GM21390 (cell line): Measurements from ENCODE around the gene CHN2.

Source experiments
- ATAC-seq: cut with Tn5 transposase; IDR thresholded peaks from one replicate; pipeline ENCODE4 v1.9.1; 2021; ENCODE audit not compliant: unreplicated experiment

Gene CHN2

GRCh38 chr7:29421010-29421956 lies 226.7 kb downstream of the CHN2 start:
- no peak for ATAC-seq

GRCh38 chr7:29422829-29423228 lies 228.3 kb downstream of the CHN2 start:
- no peak for ATAC-seq

GRCh38 chr7:29424295-29424983 lies 229.9 kb downstream of the CHN2 start:
- peak; percentile 60 for ATAC-seq

GRCh38 chr7:29424984-29425309 lies 230.4 kb downstream of the CHN2 start:
- ATAC-seq: no peak

GRCh38 chr7:29426587-29426986 lies 232.0 kb downstream of the CHN2 start:
- no peak for ATAC-seq

GRCh38 chr7:29429401-29429800 lies 234.8 kb downstream of the CHN2 start:
- ATAC-seq: no peak

- ATAC-seq: no peak
Observed at GRCh38 chr7:29430279-29430949, 235.8 kb downstream of the CHN2 start.

GRCh38 chr7:29431686-29432085 lies 237.1 kb downstream of the CHN2 start:
- no peak for ATAC-seq

GRCh38 chr7:29432721-29433120 lies 238.1 kb downstream of the CHN2 start:
- no peak for ATAC-seq

- no peak for ATAC-seq
Observed at GRCh38 chr7:29434380-29434768, 239.8 kb downstream of the CHN2 start.

GRCh38 chr7:29435167-29435566 lies 240.6 kb downstream of the CHN2 start:
- peak; percentile 68 for ATAC-seq

- ATAC-seq: no peak
Observed at GRCh38 chr7:29435902-29436301, 241.3 kb downstream of the CHN2 start.

- no peak for ATAC-seq
Observed at GRCh38 chr7:29442146-29442545, 247.6 kb downstream of the CHN2 start.

GRCh38 chr7:29443552-29443951 lies 249.0 kb downstream of the CHN2 start:
- ATAC-seq: no peak

- no peak for ATAC-seq
Observed at GRCh38 chr7:29444267-29444666, 249.7 kb downstream of the CHN2 start.

- no peak for ATAC-seq
Observed at GRCh38 chr7:29445736-29446135, 251.2 kb downstream of the CHN2 start.

GRCh38 chr7:29447828-29448227 lies 253.3 kb downstream of the CHN2 start:
- ATAC-seq: no peak

GRCh38 chr7:29449569-29450260 lies 255.1 kb downstream of the CHN2 start:
- no peak for ATAC-seq

- no peak for ATAC-seq
Observed at GRCh38 chr7:29453021-29453420, 258.4 kb downstream of the CHN2 start.

GRCh38 chr7:29454464-29454863 lies 259.9 kb downstream of the CHN2 start:
- no peak for ATAC-seq

GRCh38 chr7:29454899-29455451 lies 260.4 kb downstream of the CHN2 start:
- no peak for ATAC-seq
